Right lobe of liver (tissue), 4 donors: ENCODE measurements around the gene RNMT.

ENCODE experiments used
- CTCF ChIP-seq, 4 donors: fragments of 200-600 bp in 3 of 4; fragments of 450-650 bp in 1 of 4; IDR thresholded peaks; one replicate each; pipeline versions ENCODE4 v1.5.1 to v1.8.0; 2016 to 2022; ENCODE audit warnings: antibody characterized with exemption in 4 of 4, mild to moderate bottlenecking in 2 of 4
- POLR2A ChIP-seq: fragments of 450-650 bp; IDR thresholded peaks from one replicate; pipeline ENCODE4 v1.6.1; 2017; ENCODE audit warnings: antibody characterized with exemption, mild to moderate bottlenecking
- donor health status: DM: no; HTN: no; CAD: no.
- donor health status: DM: no; HTN: no; CAD: no.
- donor health status: DM: no; HTN: yes; CAD: no.

GRCh38 chr18:13703899-13704298, 22.6 kb upstream of the RNMT start:
- TF ChIP-seq POLR2A (no peak), CTCF (IDR thresholded peaks at IDR 0.05) (no peak)
